HG02678 (cell line): ENCODE results near the gene TMEM91.
A peak's percentile ranks its signal among the peaks of the same experiment; 100 is the strongest.
"Not testable (repeated sequence)": the region's sequence is repeated elsewhere in the genome, so short reads cannot be mapped to it uniquely, and the experiment has no call there.

ENCODE experiments used
- ATAC-seq: cut with Tn5 transposase; IDR thresholded peaks from one replicate; pipeline ENCODE4 v1.9.1; 2021; ENCODE audit warnings: mild to moderate bottlenecking, moderate library complexity; ENCODE audit not compliant: unreplicated experiment

The TMEM91 gene

GRCh38 chr19:41373993-41374392 is 2.3 kb upstream of the TMEM91 start:
- ATAC-seq, result no peak

DNA sequence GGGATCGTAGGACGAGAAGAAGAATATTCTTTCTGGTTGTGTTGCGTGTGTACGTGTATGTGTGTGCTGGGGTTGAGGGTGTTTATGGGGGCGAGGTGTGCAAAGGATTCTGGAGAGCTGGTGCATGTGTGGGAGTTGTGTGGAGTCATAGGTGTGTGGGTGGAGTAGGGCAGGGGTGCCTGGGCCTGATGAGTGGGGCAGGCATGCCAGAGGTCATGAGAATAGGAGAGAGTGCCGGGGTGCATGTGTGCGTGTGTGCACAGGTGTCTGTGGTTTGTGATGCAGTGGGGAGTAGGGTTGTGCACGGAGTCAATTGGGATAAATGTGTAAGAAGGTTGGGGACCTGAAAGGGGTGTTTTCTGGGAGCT is 649 bp downstream of the TMEM91 start:
- no peak for ATAC-seq

GRCh38 chr19:41377977-41378709 is 1.8 kb downstream of the TMEM91 start:
- ATAC-seq, result peak; percentile 71

DNA sequence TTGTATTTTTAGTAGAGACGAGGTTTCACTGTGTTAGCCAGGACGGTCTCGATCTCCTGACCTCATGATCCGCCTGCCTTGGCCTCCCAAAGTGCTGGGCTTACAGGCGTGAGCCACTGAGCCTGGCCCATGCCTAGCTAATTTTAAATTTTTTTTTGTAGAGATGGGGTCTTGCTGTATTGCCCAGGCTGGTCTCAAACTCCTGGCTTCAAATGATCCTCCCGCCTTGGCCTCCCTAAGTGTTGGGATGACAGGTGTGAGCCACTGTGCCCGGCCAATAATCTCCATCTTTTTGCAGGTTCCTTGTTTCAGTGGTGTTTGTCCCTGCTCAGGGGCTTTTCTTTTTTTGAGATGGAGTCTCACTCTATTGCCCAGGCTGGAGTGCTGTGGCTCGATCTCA is 5.2 kb downstream of the TMEM91 start:
- ATAC-seq, result not testable (repeated sequence)

- ATAC-seq, result no peak
These were observed 8.0 kb downstream of the TMEM91 start for GRCh38 chr19:41384351-41384750.

DNA sequence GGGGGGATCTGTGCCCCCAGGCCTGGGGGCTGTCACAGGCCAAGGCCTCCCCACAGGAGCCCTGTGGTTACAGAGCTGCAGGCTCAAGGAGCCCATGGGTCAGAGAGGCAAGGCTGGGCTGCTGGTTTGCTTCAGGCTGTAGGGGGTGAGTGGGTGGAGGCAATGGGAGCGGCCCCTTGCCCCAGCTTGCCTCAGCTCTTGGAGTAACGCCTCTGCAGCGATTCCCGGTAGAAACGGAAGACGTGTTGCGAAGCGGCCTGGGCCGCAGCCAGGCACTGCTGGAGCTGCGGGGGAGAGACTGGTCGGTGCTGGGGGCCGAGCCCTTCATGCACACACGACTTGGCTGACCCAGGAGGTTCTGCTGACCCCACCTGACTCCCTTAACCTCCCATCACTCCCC is 10.1 kb downstream of the TMEM91 start:
- ATAC-seq, result no peak

GRCh38 chr19:41391618-41392017 is 15.3 kb downstream of the TMEM91 start:
- no peak for ATAC-seq

DNA sequence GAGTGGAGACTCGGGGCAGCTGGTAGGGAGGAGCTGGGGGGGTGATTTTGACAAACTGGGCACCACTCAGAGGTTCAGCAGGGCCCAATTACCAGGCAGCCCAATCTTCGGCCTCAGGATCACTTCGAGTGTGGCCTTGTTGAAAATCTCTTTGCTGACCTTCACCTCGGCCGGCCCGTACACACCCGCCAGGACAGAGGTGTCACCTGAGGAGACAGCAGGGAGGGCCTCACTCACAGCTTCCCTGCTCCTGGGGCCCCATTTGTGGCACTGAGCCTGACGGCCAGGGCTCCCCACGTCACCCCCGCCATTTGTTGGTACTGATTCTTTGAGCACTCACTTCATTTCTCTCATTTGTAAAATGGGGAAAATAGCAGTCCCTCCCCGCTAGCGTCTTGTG is 16.4 kb downstream of the TMEM91 start:
- no peak for ATAC-seq

DNA sequence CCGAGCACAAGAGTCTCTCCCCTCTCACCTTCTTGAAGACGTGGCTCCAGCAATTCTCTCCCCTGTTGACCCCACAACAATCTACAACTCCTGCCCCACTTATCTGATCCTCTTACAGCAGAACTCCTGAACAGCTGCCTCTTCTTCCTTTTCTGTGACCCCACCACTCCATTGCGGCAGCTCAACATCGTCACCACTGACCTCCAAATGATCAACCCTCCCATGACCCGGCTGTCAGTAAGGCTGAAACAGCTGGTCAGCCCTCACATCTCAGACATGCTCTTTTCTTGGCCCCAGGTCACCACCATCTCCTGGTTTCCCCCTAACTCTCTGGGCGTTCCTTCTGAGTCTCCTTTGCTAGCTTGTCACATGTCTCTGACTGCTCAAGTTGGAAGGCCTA is 19.0 kb downstream of the TMEM91 start:
- no peak for ATAC-seq

GRCh38 chr19:41397086-41398049 is 21.0 kb downstream of the TMEM91 start, which contains the start of the genes BCKDHA and EXOSC5:
Gene BCKDHA (plus strand): TSS chr19:41397818. CDS start chr19:41397828, 10 bp downstream.
Gene EXOSC5 (minus strand): TSS chr19:41397359. CDS start chr19:41397328, 31 bp downstream.
- peak; percentile 89 for ATAC-seq

DNA sequence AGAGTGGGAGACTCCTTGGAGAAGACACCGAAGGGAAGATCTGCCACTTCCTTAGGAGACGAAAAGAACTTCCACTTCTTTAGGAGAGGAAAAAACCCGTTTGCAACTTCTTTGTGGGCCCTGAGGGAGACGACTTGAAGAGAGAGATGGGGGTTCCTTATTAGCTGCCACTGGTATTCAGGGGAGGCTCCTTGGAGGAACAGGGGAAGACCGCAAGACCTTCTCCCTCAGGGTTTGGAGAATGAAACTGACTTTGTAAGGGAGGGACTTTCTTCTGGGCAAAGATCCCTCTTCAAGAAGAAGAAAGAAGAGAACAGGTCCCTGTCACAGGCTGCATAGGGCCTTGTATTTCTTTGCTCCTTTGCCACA is 21.7 kb downstream of the TMEM91 start:
- no peak for ATAC-seq

GRCh38 chr19:41398598-41398997 is 22.3 kb downstream of the TMEM91 start:
- no peak for ATAC-seq

- ATAC-seq, result no peak
These were observed 22.8 kb downstream of the TMEM91 start for GRCh38 chr19:41399091-41399490.

GRCh38 chr19:41399525-41399924 is 23.2 kb downstream of the TMEM91 start:
- ATAC-seq, result no peak

DNA sequence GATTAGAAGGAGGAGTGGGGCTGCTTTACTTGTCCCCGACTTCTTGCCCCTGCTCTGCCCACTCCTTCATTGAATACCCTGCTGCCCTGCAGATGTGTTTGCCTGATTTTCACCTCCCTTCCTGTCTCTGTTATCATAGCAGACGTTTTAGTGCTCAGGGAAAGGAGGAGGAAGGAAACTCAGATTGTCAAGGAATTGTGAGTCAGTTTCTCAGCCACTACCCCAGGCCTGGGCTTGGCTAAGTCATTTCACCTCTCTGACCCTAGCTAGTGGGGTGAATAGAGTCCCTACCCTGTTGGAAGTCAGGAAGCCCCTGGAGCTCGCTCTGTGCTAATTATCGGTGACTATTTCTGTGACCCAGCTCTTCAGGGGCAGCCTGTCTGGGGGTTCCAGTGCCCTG is 25.1 kb downstream of the TMEM91 start:
- no peak for ATAC-seq

DNA sequence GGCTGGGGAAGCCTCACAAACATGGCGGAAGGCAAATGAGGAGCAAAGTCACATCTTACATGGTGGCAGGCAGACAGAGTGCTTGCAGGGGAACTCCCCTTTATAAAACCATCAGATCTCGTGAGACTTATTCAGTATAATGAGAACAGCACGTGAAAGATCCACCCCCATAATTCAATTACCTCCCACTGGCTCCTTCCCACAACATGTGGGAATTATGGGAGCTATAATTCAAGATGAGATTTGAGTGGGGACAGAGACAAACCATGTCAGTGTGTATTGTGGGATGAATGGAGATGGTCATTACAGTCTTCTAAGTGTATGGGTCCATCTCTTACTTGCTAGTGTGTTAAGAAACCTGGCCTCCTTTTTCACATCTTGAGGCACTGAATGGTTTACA is 25.7 kb downstream of the TMEM91 start:
- ATAC-seq, result no peak

DNA sequence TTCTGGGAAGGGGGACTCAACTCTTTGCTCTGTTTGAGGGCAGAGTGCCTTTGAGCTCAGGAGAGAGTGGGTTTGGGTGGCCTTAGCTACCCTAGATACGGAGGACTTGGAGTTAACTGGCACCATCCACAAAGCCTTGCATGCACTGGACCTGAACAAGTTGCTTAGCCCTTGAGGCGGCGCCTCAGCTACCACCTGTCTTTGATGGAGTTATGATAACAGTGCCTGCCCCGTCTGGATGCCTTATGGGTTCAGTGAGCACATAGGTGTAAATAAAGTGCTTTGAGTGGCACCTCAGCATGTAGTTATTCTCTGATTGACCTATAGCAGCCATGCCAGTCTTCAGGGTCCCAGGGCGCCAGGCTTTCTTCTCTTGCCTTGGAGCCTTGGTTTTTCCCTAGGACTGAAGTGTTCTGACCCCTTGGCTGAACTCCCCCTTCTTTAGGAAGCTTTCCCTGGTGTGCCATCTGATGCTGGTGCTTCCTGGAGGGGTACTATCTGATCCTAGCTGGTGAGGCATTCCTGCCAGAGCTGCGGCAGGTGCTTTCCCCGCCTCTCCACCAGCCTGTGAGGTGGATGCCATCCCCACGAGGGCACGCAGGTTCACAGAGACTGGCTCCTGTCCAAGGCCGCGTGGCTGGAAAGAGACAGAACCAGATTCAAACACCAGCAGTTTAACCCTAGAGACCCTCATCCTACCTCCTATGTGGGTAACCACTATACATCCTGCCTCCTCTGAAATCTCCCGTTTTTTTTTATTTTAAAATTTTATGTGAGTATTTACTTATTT is 27.0 kb downstream of the TMEM91 start:
- ATAC-seq, result no peak

DNA sequence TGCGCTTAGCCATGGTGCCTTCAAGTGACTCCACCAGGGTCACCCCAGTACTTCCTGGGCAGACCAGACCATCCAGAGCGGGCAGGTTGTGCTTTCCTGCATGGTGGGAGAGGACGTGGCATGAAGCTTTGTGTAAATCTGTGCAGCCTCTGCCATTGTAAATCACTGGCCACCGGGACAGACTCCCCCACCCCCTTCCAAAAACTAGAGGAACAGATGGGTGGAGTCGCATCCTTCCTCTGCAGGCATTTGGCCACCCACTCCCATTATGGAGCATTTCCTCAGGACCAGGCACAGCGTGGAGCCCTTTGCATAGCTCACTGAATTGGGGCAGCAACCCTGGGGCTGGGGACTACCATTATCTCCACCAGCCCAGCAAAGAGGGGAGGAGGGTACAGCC is 29.4 kb downstream of the TMEM91 start:
- no peak for ATAC-seq

- ATAC-seq, result no peak
These were observed 30.9 kb downstream of the TMEM91 start for GRCh38 chr19:41407271-41407670.

- ATAC-seq, result no peak
These were observed 31.9 kb downstream of the TMEM91 start for GRCh38 chr19:41408256-41408655.

- ATAC-seq, result not testable (repeated sequence)
These were observed 32.5 kb downstream of the TMEM91 start for GRCh38 chr19:41408846-41409245.
